Superior temporal gyrus (tissue), 1 donor: ENCODE data around the gene ANK3.

ENCODE experiments used
- DNase-seq: peaks from one replicate; pipeline ENCODE4 v3.0.0-alpha.2; 2016; ENCODE audit errors: extremely low spot score

Gene ANK3

GRCh38 chr10:60377955-60378354 lies 11.7 kb downstream of the ANK3 start:
- DNase-seq, result no peak

- no peak for DNase-seq
These were observed 12.7 kb downstream of the ANK3 start for GRCh38 chr10:60377042-60377352.

GRCh38 chr10:60376221-60377041 lies 13.2 kb downstream of the ANK3 start:
- no peak for DNase-seq

- no peak for DNase-seq
These were observed 14.2 kb downstream of the ANK3 start for GRCh38 chr10:60375293-60376004.

GRCh38 chr10:60374836-60375235 lies 14.8 kb downstream of the ANK3 start:
- DNase-seq, result no peak

GRCh38 chr10:60372436-60372835 lies 17.2 kb downstream of the ANK3 start:
- peak; percentile 78 for DNase-seq

GRCh38 chr10:60369547-60369930 lies 20.1 kb downstream of the ANK3 start:
- peak; percentile 69 for DNase-seq

GRCh38 chr10:60368875-60369546 lies 20.7 kb downstream of the ANK3 start:
- DNase-seq, result no peak

- no peak for DNase-seq
These were observed 21.8 kb downstream of the ANK3 start for GRCh38 chr10:60367901-60368300.

GRCh38 chr10:60367431-60367830 lies 22.2 kb downstream of the ANK3 start:
- DNase-seq, result no peak

GRCh38 chr10:60367024-60367423 lies 22.7 kb downstream of the ANK3 start:
- peak; percentile 86 for DNase-seq

- no peak for DNase-seq
These were observed 26.5 kb downstream of the ANK3 start for GRCh38 chr10:60363187-60363586.

GRCh38 chr10:60362461-60362860 lies 27.2 kb downstream of the ANK3 start:
- no peak for DNase-seq

GRCh38 chr10:60359066-60359465 lies 30.6 kb downstream of the ANK3 start:
- no peak for DNase-seq

- no peak for DNase-seq
These were observed 31.4 kb downstream of the ANK3 start for GRCh38 chr10:60358282-60358681.

GRCh38 chr10:60353519-60354258 lies 36.0 kb downstream of the ANK3 start:
- peak; percentile 94 for DNase-seq

GRCh38 chr10:60352105-60352504 lies 37.6 kb downstream of the ANK3 start:
- DNase-seq, result no peak

- DNase-seq, result peak; percentile 80
These were observed 38.4 kb downstream of the ANK3 start for GRCh38 chr10:60351191-60351853.

GRCh38 chr10:60350400-60350799 lies 39.3 kb downstream of the ANK3 start:
- DNase-seq, result peak; percentile 70

GRCh38 chr10:60349426-60349825 lies 40.2 kb downstream of the ANK3 start:
- no peak for DNase-seq

GRCh38 chr10:60348982-60349381 lies 40.7 kb downstream of the ANK3 start:
- DNase-seq, result no peak

GRCh38 chr10:60347270-60347669 lies 42.4 kb downstream of the ANK3 start:
- DNase-seq, result no peak
